SHP77 treated with DMSO at 0.1 percent for 48 hours (cell line): ENCODE results near the gene CLIC3.

Source experiments
- DNase-seq: peaks from one replicate; lab custom pipeline; 2025; lab: John Stamatoyannopoulos, UW

CLIC3 gene

GRCh38 chr9:136964171-136964689, 32.1 kb downstream of the CLIC3 start:
- DNase-seq, result no peak

- no peak for DNase-seq
Measured at GRCh38 chr9:136963751-136964150, 32.6 kb downstream of the CLIC3 start.

- DNase-seq, result no peak
Measured at GRCh38 chr9:136963341-136963740, 33.0 kb downstream of the CLIC3 start.

- no peak for DNase-seq
Measured at GRCh38 chr9:136962701-136963248, 33.6 kb downstream of the CLIC3 start.

- no peak for DNase-seq
Measured at GRCh38 chr9:136962163-136962562, 34.2 kb downstream of the CLIC3 start.

- no peak for DNase-seq
Measured at GRCh38 chr9:136961279-136962065, 34.9 kb downstream of the CLIC3 start.

- DNase-seq, result no peak
Measured at GRCh38 chr9:136960938-136961275, 35.5 kb downstream of the CLIC3 start.

- no peak for DNase-seq
Measured at GRCh38 chr9:136960212-136960937, 36.0 kb downstream of the CLIC3 start.

GRCh38 chr9:136958898-136959850, 37.2 kb downstream of the CLIC3 start:
- DNase-seq, result no peak

- DNase-seq, result no peak
Measured at GRCh38 chr9:136958473-136958872, 37.9 kb downstream of the CLIC3 start.

GRCh38 chr9:136957901-136958300, 38.5 kb downstream of the CLIC3 start:
- no peak for DNase-seq

- no peak for DNase-seq
Measured at GRCh38 chr9:136957461-136957860, 38.9 kb downstream of the CLIC3 start.

GRCh38 chr9:136956604-136957003, 39.8 kb downstream of the CLIC3 start:
- DNase-seq, result no peak

GRCh38 chr9:136955943-136956335, 40.4 kb downstream of the CLIC3 start:
- no peak for DNase-seq

GRCh38 chr9:136955202-136955942, 41.0 kb downstream of the CLIC3 start:
- no peak for DNase-seq

- no peak for DNase-seq
Measured at GRCh38 chr9:136954270-136955083, 41.9 kb downstream of the CLIC3 start.

GRCh38 chr9:136953771-136954269, 42.5 kb downstream of the CLIC3 start:
- no peak for DNase-seq

- no peak for DNase-seq
Measured at GRCh38 chr9:136952876-136953770, 43.2 kb downstream of the CLIC3 start.

GRCh38 chr9:136952321-136952850, 44.0 kb downstream of the CLIC3 start:
- no peak for DNase-seq
